RKO (cell line): Measurements from ENCODE around the gene PPFIBP2.
"Not testable (repeated sequence)": the region's sequence is repeated elsewhere in the genome, so short reads cannot be mapped to it uniquely, and the experiment has no call there.

ENCODE experiments used
- DNase-seq: peaks from one replicate; pipeline ENCODE4 v3.0.0-alpha.2; 2016; ENCODE audit warnings: low spot score

The PPFIBP2 gene

DNA sequence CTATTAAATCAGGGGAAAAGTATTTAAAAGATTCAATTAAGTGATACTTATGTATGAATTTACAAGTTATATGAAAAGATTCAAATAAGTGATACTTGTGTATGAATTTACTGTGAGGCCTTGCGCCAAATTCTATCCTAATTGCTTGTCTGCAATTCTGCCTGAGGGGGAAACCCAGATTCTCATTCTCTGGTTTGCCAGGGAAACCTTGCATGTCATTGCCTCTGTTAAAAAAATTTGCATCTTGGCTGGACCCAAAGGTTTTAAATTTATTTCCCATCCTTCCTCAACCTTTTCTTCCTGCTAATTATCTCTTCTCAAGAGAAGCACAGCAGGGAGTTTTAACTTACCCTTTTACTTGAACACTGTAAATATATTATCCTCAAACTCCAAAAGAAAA is 14.7 kb upstream of the PPFIBP2 start:
- DNase-seq, result no peak

DNA sequence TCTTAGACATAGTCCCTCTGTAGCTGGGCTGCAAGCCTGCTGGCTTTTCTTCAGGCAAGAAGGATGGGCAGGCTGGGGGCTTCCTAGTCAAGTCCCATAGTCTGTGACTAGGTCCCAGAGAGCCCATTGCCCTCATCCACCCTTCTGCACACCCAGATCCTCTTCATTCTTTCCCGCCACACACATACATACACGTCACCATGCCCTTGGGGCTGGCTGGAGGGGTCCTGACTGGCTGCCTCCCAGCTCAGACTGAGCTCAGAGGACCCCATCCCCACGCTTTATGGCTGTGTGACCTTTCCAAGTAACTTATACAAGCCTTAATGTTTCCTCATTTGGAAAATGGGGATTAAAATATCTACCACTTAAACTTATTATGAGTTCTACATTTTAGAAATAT is 13.5 kb upstream of the PPFIBP2 start:
- no peak for DNase-seq

DNA sequence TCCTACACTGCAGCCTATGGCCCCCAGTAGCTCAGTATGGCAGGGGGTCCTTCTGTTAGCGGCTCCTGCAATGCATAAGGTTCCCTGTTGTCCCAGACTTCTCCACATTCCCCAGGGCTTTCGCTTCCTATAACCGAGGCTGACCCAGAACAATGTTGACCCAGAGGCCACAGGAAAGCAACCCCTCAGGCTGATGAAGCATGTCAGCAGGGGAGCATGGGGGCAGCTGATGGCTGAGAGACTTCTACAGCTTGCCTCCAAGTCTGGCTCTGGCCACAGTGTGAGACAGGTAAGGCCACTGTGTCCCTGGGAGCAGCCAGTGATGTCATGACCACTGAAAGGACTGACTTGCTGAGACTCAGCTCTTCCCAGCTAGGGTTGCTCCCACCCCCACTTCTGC is 12.5 kb upstream of the PPFIBP2 start:
- DNase-seq, result no peak

DNA sequence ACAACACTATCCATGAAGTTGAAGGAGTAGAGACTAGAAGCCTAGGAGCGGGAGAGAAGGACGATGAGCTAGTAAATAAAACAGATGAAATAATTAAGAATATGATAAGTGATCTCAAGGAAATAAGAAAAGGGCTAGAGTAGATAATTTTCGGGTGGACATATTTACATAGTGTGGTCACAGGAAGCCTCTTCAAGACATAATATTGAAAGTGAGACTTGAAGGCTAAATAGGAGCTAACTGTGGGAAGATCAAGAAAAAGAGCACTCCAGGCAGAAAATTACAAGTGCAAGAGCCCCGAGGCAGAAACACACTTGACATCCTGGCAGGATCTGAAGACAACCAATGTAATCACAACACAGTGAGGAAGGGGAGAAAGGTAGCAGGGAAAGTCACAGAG is 11.9 kb upstream of the PPFIBP2 start:
- DNase-seq, result no peak

GRCh38 chr11:7506243-7506642 is 7.6 kb upstream of the PPFIBP2 start:
- DNase-seq, result no peak

DNA sequence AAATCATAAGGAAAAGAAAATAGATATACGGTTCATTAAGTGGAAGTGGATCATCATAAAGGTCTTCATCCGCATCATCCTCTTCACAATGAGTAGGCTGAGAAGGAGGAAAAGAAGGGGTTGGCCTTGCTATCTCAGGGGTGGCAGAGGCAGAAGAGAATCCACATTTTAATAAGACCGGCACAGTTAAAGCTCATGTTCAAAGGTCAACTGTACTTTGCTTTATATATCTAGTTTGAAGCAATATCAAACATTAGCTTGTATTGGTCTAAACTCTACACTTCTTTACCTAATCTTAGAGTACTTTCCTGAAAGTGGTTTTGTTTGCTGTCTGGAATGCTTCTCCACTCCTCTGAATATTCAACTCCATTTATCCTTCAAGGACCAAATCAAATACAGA is 5.7 kb upstream of the PPFIBP2 start:
- no peak for DNase-seq

GRCh38 chr11:7509966-7510365 is 3.8 kb upstream of the PPFIBP2 start:
- DNase-seq, result no peak

GRCh38 chr11:7511401-7511800 is 2.4 kb upstream of the PPFIBP2 start:
- no peak for DNase-seq

DNA sequence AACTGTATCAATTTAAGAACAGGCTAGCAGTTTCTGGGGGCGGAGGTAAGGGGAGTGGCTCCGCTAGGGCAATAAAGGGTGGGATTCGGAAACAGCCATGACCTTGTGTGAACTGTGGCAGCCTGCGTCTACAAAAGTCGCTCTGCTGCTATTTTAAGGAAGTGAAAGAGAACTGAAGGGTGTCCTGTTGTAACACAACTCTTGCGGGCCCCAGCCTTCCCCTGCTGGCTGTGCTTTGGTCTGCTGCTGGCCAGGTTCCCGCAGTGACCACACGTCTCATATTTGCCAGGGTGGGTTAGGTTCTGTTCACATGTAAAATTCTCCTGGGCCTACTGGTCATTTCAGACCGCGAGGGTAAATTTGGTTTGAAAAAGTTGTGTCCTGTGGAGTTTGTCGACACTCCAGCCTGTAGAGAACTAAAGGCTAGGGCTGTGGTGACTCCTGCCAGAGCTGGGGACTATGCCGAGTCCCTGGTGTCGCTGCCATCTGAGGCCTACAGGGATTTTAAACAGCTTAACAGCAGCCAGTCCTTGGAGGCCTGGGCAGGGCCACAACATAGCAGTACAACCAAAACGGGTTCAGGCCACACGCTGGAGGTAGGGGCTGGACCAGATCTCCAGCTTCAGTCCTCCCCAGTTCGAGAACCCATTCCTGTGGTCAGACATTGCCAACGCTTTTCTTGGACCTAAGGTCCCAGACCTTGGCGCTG is 1.1 kb upstream of the PPFIBP2 start:
- DNase-seq, result no peak

DNA sequence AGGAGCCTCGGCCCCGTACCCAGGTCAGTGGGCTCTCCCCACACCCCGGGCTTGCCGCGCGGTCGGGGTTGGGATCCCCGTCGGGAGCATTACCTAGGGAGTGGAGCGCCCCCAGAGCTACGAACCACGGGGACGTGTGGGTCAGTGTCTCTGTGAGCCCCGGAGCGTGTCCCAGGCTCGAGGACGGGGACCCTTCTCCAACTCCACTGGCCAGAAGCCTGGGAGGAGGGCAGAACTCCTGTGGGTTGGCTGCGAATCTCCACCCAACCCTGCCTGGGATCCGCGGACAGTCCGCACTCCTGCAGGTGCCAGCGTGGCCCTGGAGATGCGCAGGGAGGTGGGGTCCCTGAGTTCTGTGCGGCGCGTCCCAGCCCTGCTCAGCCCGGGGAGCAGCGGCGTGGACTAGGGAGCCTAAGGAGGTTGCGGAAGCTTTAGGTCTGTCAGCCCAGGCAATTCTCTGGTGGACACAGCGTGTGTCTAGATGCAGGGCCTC is 346 bp downstream of the PPFIBP2 start:
- DNase-seq, result no peak

GRCh38 chr11:7515447-7515886 is 1.7 kb downstream of the PPFIBP2 start:
- no peak for DNase-seq

- no peak for DNase-seq
Measured at GRCh38 chr11:7516475-7516874, 2.7 kb downstream of the PPFIBP2 start.

GRCh38 chr11:7517743-7518142 is 3.9 kb downstream of the PPFIBP2 start:
- DNase-seq, result not testable (repeated sequence)

GRCh38 chr11:7518811-7519562 is 5.2 kb downstream of the PPFIBP2 start:
- DNase-seq, result no peak

DNA sequence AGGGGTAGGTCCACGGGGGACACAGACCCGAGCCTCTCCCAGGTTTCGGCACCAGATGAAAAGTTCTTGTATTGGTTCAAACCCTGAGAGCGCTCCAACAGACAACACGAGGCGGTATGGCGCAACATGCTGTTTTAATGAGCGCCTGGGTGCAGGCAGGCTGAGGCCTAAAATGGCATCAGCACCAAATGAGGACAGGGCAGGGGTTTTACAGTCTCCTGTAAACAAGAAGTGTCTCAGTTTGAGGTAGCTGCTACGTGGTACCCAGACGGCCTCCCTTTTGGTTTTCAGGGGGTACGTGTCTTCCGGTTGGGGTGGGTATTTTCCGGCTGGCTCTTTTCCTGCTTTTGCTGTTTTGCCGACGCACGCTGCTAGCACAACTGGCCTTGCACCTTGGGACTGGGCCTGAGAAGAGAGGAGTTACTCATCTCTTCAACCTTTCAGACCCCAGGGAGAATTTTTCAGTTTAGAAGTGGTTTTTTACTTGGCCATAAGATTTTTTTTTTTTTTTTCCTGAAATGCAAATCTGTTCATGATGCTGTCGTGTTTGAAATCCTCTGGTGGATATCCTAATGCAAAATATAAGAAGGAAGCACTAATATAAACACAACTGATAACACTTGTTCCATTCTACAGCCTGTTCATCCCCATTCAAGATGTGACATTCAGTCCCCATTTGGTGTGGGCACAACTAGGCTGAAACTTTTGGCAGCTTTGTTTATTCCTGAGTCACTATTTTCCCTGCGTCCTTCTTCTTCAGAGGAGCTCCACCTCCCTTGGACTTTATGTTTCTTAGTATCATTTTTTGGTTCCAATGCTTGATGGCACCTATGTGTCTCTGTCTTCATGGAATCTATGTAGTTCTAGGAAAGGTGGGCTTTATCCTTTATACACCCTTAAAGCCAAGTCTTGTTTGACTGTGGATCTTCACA is 6.5 kb downstream of the PPFIBP2 start:
- no peak for DNase-seq

- no peak for DNase-seq
Measured at GRCh38 chr11:7520981-7521487, 7.2 kb downstream of the PPFIBP2 start.

GRCh38 chr11:7522121-7522520 is 8.3 kb downstream of the PPFIBP2 start:
- no peak for DNase-seq

- no peak for DNase-seq
Measured at GRCh38 chr11:7522546-7522945, 8.7 kb downstream of the PPFIBP2 start.

DNA sequence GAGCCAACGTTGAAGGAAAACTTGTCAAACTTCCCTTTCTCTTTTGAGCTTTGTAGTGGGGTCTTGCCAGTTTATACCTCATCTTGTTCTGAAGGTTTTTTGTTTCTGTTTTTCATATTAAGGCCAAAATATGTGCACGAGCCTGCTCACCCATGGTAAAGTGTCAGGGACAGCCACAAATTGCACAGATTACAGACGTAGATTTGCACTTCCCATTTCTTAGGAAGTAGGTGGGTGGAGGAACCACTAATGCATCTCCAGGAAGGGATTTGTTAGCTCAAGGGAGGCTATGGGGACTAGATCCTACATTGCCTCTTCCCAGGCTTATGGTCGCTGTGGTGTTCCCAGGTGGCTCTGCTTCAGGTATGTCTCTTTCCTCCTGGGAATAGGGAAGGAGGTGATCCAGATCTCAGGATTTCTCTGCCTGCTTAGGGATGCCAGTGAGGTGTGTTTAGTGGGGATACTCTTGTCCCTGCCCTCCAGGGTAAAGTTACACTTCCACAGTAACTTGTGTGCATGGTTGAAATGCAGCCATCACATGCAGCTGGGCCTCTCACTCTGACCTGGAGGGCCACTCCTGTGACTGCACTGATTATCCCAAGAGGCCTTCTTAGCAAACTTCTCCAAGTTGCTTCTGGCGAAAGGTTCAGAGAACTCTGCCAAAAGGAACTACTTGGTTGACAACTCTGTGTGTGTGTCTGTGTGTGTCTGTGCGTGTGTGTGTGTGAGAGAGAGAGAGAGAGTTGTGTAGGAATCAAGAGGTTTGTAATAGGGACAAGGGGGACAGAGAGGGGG is 9.8 kb downstream of the PPFIBP2 start:
- no peak for DNase-seq

GRCh38 chr11:7524462-7525235 is 10.8 kb downstream of the PPFIBP2 start:
- no peak for DNase-seq

- no peak for DNase-seq
Measured at GRCh38 chr11:7525424-7525823, 11.6 kb downstream of the PPFIBP2 start.
